NCI-H146 (cell line): ENCODE measurements around the gene CD320.
"Not testable (repeated sequence)": the region's sequence is repeated elsewhere in the genome, so short reads cannot be mapped to it uniquely, and the experiment has no call there.

Source experiments
- DNase-seq: peaks from one replicate; lab custom pipeline; 2025; lab: John Stamatoyannopoulos, UW

CD320 gene

GRCh38 chr19:8308891-8309291 lies 733 bp upstream of the CD320 start:
- no peak for DNase-seq

DNA sequence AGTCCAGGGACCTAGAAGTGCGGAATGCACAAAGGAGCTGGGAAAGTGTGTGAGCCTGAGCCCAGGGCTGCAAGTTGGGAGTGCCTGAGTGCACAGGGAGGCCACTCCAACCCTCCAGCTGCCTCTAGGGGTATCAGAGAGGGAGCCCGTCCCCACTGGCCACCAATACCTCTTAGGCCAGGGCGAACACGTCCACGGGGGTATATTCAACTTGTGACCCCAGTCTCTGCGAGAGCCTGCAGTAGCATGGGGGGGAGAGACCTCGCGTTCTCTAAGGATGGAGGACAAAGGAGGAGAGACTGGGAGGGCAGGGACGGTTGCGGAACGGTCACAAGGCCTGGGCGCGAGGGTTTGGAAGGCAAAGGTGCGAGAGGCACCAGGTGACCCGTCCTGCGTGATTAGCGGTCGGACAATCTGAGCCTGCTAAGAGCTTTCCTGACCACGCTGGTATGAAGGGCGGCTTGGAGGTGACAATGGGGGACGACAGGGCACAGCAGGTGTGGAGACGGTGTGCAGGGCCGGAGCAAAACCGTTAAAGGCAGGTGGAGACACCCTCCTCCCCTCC lies 676 bp downstream of the CD320 start:
- no peak for DNase-seq

- DNase-seq, result no peak
Measured at GRCh38 chr19:8306235-8307054, 1.7 kb downstream of the CD320 start.

DNA sequence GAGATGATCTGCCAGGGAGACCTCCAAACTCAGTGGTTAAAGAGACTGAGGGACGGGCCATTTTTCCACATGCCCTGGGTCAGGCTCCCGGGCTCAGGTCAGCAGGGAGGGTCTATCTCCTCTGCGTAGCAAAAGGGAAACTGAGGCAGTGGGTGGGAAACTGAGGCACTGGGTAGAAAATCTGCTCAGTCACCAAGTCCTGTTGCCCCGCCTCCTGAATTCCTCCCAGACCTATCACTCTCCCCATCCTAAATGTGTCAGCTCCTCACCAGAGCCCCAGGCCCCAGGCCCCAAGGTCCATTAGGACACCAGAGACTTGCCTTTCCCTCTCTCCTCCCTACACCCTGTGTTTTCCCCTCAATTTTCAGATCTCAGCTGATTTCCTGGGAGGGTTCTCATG lies 2.4 kb downstream of the CD320 start:
- no peak for DNase-seq

- DNase-seq, result no peak
Measured at GRCh38 chr19:8304841-8305621, 3.1 kb downstream of the CD320 start.

DNA sequence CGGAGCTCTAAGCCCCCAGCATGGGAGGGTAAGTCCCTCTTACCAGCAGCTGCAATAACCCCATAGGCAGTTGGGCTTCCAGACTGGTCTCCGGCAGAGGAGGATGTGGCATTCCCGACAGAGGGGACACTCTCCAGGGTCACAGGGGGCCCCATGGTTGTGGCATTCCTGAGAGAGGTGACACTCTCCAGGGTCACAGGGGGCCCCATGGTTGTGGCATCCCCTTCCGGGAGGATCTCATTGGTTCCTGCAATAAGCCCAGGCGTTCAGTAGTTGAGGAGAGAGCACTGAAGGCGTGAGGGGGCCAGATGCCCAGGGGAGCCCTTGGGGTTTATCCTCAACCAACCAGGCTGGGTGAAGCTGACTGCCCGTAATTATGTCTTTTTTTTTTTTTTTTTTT lies 5.4 kb downstream of the CD320 start:
- DNase-seq, result no peak

- no peak for DNase-seq
Measured at GRCh38 chr19:8302357-8302691, 5.8 kb downstream of the CD320 start.

GRCh38 chr19:8291337-8291736 lies 16.8 kb downstream of the CD320 start:
- not testable (repeated sequence) for DNase-seq

DNA sequence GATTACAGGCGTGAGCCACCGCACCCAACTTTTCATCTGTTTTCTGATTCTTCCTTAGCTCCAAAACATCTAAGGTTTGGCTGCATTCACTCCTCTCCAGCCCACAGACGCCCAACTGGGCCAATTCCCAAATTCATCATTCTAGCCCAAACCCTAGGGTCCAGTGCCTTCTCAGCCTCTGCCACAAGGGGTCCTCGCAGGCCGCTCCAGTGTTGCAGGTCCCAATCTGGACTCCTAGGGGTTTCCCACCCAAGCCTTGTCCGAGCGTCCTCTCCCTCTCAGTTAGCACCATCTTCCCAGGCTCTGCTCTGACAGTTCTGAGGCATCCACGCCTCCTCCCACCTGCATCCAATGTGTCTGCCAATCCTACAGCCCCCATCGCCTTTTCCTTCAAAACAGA lies 31.6 kb downstream of the CD320 start:
- not testable (repeated sequence) for DNase-seq

- DNase-seq, result no peak
Measured at GRCh38 chr19:8269724-8270123, 38.4 kb downstream of the CD320 start.

- DNase-seq, result no peak
Measured at GRCh38 chr19:8265872-8266271, 42.3 kb downstream of the CD320 start.

DNA sequence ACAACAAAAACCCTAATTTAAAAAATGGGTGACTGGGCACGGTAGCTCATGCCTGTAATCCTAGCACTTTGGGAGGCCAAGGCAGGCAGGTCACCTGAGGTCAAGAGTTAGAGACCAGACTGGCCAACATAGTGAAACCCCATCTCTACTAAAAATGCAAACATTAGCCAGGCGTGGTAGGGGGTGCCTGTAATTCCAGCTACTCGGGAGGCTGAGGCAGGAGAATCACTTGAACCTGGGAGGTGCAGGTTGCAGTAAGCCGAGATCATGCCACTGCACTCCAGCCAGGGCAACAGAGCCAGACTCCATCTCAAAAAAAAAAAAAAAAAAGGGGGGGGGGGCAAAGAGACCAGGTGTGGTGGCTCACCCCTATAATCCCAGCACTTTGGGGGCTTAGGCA lies 43.9 kb downstream of the CD320 start:
- not testable (repeated sequence) for DNase-seq

- DNase-seq, result no peak
Measured at GRCh38 chr19:8262431-8262830, 45.7 kb downstream of the CD320 start.

DNA sequence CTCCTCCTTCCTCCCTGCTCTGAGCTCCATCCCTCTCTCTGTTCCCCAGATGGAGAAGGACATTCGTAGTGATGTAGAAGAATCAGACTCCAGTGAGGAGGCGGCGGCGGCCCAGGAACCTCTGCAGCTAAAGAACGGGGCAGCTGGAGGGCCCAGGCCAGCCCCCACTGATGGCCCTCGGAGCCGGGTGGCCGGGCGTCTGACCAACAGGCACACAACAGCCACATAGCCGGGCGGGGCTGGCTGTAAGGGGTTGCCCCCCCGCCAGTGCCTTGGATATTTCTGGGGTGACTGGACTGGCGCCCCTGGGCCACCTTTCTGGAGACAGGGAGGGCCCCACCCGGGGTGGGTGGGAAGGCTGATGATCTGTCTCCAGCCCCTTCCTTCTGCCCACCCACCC lies 46.3 kb downstream of the CD320 start:
- no peak for DNase-seq

GRCh38 chr19:8261347-8261746 lies 46.8 kb downstream of the CD320 start:
- no peak for DNase-seq

DNA sequence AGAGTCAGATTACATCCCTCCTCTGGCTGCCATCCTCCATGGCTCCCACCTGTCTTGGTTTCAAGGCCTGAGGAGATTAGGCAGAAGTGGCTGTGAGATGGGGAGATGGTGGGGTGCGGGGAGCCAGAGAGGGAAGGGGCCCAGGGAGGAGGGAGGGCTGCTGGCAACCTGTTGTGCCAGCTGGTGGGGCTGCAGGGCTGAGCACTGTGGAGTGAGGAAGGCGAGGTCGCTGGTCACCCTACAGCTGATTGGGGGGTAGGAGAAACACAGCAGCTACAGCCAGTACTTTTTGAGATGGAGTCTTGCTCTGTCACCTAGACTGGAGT lies 48.3 kb downstream of the CD320 start:
- no peak for DNase-seq

DNA sequence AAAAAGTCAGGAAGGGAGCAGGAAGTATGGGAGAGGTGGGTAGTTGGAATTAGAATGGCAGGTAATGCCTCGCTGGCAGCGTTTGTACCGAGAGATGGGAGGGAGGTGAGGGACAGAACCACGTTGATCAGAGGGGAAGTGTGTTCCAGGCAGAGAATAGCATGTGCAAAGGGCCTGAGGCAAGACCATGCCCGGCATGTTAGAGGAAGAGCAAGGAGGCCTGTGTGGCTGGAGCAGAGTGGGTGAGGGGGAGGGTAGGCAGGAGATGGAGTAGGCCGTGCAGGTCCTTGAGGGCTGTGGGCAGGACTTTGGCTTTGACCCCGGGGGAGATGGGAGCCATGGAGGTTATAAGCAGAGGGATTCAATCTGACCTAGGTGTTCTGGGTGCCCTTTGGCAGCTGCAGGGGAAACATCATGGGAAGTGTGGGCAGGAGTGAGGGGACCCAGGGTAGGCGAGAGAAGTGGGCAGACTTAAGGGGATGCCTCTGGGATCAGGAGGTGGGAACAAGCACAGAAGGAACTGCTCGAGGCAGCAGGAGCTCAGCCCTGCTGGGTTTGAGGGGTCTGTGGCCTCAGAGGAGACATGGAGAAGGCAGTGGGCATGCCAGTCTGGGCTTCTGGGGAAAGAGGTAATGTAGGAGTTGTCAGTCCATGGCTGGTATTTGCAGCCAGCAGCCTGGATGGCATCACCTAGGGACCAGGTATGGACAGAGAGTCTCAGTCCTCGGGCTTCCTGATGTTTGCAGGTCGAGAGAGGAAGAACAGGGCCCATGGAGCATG lies 48.8 kb downstream of the CD320 start:
- no peak for DNase-seq

GRCh38 chr19:8257052-8257443 lies 51.1 kb downstream of the CD320 start:
- no peak for DNase-seq

DNA sequence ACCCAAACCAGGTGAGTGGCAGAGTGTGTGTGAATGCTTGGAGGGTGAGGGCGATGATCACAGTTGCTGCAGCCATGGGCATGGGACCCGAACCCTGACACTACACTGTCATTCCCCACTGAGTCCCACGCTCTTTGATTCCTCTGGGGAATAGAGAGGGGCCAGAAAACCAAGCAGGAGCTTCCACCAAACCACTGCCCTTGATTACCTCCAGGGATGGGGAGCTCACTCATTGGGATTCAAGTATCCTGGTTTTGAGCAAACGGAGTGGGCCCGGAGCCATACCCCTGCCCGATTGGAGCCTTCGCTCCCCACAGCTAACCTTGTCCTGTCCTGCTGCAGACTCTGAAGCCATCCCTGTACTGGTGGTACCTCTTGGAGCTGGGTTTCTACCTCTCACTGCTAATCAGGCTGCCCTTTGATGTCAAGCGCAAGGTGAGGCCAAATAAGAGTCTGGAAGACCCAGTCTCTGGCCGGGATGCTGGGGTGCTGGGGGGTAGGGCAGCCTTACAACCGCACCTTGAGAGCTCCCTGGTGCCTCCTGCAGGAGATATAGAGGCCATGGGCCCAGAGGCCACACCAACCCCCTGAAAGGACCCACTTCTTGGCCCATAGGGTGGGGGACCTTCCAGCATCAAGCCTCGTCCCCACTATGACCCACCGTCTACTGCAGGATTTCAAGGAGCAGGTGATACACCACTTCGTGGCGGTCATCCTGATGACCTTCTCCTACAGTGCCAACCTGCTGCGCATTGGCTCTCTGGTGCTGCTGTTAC lies 51.7 kb downstream of the CD320 start:
- no peak for DNase-seq

- no peak for DNase-seq
Measured at GRCh38 chr19:8255426-8256125, 52.6 kb downstream of the CD320 start.
